Glutamatergic neuron (in vitro differentiated cells): ENCODE results near the gene NUP42. TPM values are rescaled to one million over a fixed set of nuclear protein-coding genes. Genes with fewer than 3 reads are reported as not detected.

Source experiments
- DNase-seq: peaks from one replicate; pipeline ENCODE4 v3.0.0; 2022
- H3K27ac Mint-ChIP-seq: one replicate; pipeline ENCODE4 v1.8.0; 2020; ENCODE audit warnings: mild to moderate bottlenecking, mixed read lengths, inconsistent platforms; ENCODE audit not compliant: unreplicated experiment
- H3K27me3 Mint-ChIP-seq: one replicate; pipeline ENCODE4 v1.8.0; 2020; ENCODE audit warnings: mild to moderate bottlenecking, moderate library complexity, mixed read lengths, inconsistent platforms; ENCODE audit not compliant: unreplicated experiment
- H3K36me3 Mint-ChIP-seq: one replicate; pipeline ENCODE4 v1.8.0; 2020; ENCODE audit warnings: mild to moderate bottlenecking, mixed read lengths, inconsistent platforms; ENCODE audit not compliant: unreplicated experiment
- H3K4me1 Mint-ChIP-seq: one replicate; pipeline ENCODE4 v1.8.0; 2020; ENCODE audit warnings: mild to moderate bottlenecking, low read depth, mixed read lengths, inconsistent platforms; ENCODE audit not compliant: unreplicated experiment
- H3K4me3 Mint-ChIP-seq: one replicate; pipeline ENCODE4 v1.8.0; 2020; ENCODE audit warnings: mild to moderate bottlenecking, mixed read lengths, inconsistent platforms; ENCODE audit not compliant: unreplicated experiment
- H3K9me3 Mint-ChIP-seq: one replicate; pipeline ENCODE4 v1.8.0; 2020; ENCODE audit warnings: mild to moderate bottlenecking, moderate library complexity, mixed read lengths, inconsistent platforms; ENCODE audit not compliant: unreplicated experiment
- CTCF ChIP-seq: fragments of 200-600 bp; sonication (generic); IDR thresholded peaks from one replicate; pipeline ENCODE4 v1.5.0; 2021; ENCODE audit not compliant: partially characterized antibody, unreplicated experiment
- total RNA-seq: library from RNA; stranded (reverse); fragmentation: NEBNext Ultra II Directional; extraction: Animal tissue kit (Norgen Biotek cat#: 25700); gene quantifications from one replicate; pipeline ENCODE4 v1.2.1, GENCODE V29; 2021; ENCODE audit not compliant: unreplicated experiment

The NUP42 gene
- total RNA-seq, 1 donor from 2014 or later = 47.7 TPM

DNA sequence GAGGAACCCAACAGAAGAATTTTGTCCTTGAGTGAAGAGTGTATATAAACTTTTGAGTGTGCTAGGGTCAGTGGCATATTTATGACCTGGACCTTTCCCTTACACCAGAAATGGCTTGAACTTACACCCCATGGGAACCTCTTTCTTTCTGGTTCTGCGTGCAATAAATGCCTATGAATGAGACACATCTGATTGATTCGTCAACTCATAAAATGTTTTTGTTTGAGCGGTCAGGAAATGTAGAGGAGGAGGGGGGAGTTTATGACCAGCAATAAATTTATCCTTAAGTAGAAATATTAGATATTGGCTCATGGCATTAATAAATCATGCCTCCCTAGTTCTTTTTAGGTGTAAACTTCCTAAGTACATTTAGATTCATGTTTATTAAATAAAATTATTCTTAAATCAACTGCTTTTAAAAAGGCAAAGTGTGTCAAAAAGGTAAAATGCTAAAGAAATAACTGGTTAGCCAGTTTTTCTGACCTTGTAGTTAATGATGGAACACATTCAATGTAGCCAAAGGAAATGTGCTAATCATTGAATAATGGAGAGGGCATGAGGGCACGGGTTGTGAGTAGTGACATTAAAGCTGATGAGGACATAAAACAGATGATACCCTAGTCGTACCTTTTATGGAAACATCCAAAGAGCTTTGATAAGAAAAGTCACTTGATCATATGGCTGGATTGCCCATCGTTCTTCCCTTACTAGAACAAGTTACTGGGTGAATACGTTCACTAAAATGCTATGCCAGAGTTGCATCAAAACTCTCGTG lies 13.6 kb upstream of the NUP42 start:
- TF ChIP-seq CTCF = no peak
- Mint-ChIP-seq H3K4me3 (no peak overlapping the region), H3K4me1 (no peaks in the 10 kb centered on the region), H3K9me3 (no peaks in the 10 kb centered on the region), H3K36me3 (no peaks in the 10 kb centered on the region), H3K27ac (no peak overlapping the region), H3K27me3 (no peaks in the 10 kb centered on the region)
- no peak for DNase-seq

DNA sequence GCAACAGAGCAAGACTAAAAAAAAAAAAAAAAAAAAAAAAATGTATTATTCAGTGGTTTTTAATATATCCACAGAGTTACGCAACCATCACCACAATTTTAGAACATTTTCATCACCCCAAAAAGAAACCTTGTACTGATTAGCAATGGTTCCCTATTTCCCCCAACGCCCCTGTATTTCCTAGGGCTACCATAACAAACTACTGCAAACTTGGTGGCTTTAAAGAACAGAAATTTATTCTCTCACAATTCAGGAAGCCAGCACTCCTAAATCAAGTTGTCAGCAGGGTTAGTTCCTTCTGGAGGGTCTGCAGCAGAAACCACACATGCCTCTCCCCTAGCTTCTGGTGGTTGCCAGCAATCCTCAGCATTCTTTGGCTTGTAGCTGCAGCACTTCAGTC lies 5.9 kb upstream of the NUP42 start:
- no peaks in the 10 kb centered on the region for H3K27me3 Mint-ChIP-seq
- H3K36me3 Mint-ChIP-seq = no peaks in the 10 kb centered on the region
- TF ChIP-seq CTCF = no peak
- DNase-seq = no peak
- no peaks in the 10 kb centered on the region for H3K4me1 Mint-ChIP-seq
- H3K4me3 Mint-ChIP-seq = no peak overlapping the region
- no peak overlapping the region for H3K27ac Mint-ChIP-seq
- no peaks in the 10 kb centered on the region for H3K9me3 Mint-ChIP-seq

DNA sequence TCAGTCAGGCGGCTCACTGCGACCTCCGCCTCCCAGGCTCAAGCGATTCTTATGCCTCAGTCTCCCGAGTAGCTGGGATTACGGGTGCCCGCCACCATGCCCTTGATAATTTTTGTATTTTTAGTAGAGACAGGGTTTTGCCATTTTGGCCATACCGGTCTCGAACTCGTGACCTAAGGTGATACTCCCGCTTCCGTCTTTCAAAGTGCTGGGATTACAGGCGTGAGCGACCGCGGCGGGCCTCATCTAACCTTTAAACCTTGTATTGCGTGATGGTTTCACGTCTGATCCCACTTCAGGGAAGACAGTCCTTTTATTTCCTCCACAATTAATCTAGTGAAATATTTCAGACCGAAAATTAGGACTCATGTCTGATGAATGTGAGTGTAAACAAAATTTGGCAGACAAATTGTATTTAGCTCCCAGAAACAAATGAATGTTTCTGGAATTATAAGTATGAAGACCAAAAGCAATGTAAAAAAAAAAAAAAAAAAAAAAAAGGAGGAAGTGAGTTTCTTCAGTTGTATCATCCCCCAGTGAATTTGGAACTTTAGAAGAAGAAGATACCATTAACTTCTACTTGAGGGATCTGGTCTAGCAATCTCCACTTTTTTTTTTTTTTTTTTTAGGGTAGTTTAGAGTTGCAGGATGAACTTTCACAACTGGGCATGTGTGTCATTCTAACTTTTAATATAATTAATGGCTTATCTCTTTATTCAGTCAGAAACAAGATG lies 1.6 kb downstream of the NUP42 start:
- H3K4me1 Mint-ChIP-seq = peaks cover 11% of the 10 kb centered on the region
- H3K36me3 Mint-ChIP-seq = no peaks in the 10 kb centered on the region
- TF ChIP-seq CTCF = no peak
- peaks cover 6% of the 10 kb centered on the region for H3K27me3 Mint-ChIP-seq
- H3K27ac Mint-ChIP-seq = peak overlapping the region; percentile 52
- peaks cover 4% of the 10 kb centered on the region for H3K9me3 Mint-ChIP-seq
- DNase-seq = no peak
- peak overlapping the region; percentile 99 for H3K4me3 Mint-ChIP-seq

DNA sequence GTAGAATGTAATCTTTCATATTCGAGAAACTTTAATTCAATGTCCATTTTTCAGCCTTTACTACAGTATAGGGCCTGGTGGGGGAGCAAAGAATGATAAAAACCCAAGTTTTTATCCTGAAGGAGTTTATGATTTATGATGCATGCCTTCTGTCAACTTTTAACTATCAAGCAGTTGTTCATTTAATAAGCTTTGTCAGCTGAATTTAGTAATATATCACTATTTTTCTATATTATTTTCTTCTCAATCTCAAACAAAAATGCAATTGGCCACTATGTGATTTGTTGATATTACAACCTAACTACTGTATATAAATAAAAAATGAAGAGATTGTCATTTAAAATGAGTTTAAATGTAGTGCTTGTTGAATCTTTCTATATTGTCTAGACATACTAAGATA lies 2.4 kb downstream of the NUP42 start:
- Mint-ChIP-seq H3K4me3 (peak overlapping the region; percentile 46), H3K36me3 (no peaks in the 10 kb centered on the region), H3K27ac (no peak overlapping the region), H3K4me1 (peaks cover 11% of the 10 kb centered on the region), H3K9me3 (peaks cover 4% of the 10 kb centered on the region), H3K27me3 (peaks cover 6% of the 10 kb centered on the region)
- no peak for TF ChIP-seq CTCF
- DNase-seq = no peak
